Naive thymus-derived CD8-positive, alpha-beta T cell (primary cell): Measurements from ENCODE around the gene CYP4V2. TPM values are rescaled to one million over a fixed set of nuclear protein-coding genes. Genes with fewer than 3 reads are reported as not detected.

Source experiments
- ATAC-seq, 2 donors: fragments of 150-1000 bp; cut with Tn5 transposase in 1 of 2; sonication (Bioruptor Pico), chemical (Tn5 transposase) in 1 of 2; 1 replicate in 1 of 2; 2 replicates in 1 of 2; pipeline ENCODE4 v1.10.0; 2021; ENCODE audit warnings: mild to moderate bottlenecking in 2 of 2, moderate library complexity in 2 of 2
- POLR2A ChIA-PET: fragments of 350-600 bp; sonication (Branson Sonifier 250); formaldehyde crosslinking; loops from one replicate; lab custom pipeline; 2021; ENCODE audit warnings: antibody characterized with exemption; lab: Charles Lee
- DNase-seq, 10 donors: peaks; one replicate each; pipeline versions ENCODE4 v3.0.0 to v3.0.0-alpha.2; 2020 to 2022
- H3K27ac Mint-ChIP-seq, 10 donors: one replicate each; pipeline ENCODE4 v1.8.0; 2020 to 2022; ENCODE audit warnings: mild to moderate bottlenecking in 10 of 10, mixed read lengths in 10 of 10, moderate library complexity in 4 of 10, inconsistent platforms in 1 of 10
- H3K27me3 Mint-ChIP-seq, 5 donors: one replicate each; pipeline ENCODE4 v1.8.0; 2021 to 2022; ENCODE audit warnings: mixed read lengths in 5 of 5
- H3K36me3 Mint-ChIP-seq, 3 donors: one replicate each; pipeline ENCODE4 v1.8.0; 2020 to 2022; ENCODE audit warnings: mixed read lengths in 3 of 3, mild to moderate bottlenecking in 2 of 3, inconsistent platforms in 1 of 3
- H3K4me1 Mint-ChIP-seq, 4 donors: one replicate each; pipeline ENCODE4 v1.8.0; 2021 to 2022; ENCODE audit warnings: mixed read lengths in 4 of 4
- H3K4me3 Mint-ChIP-seq, 10 donors: one replicate each; pipeline ENCODE4 v1.8.0; 2020 to 2022; ENCODE audit warnings: mild to moderate bottlenecking in 10 of 10, mixed read lengths in 10 of 10, moderate library complexity in 6 of 10, inconsistent platforms in 1 of 10
- H3K9me3 Mint-ChIP-seq, 9 donors: one replicate each; pipeline ENCODE4 v1.8.0; 2020 to 2022; ENCODE audit warnings: mixed read lengths in 9 of 9, mild to moderate bottlenecking in 3 of 9, inconsistent platforms in 1 of 9, moderate library complexity in 1 of 9
- polyA plus RNA-seq, 3 donors: library from polyadenylated mRNA; unstranded; fragments of 300-500 nt; fragmentation: Illumina TruSeq; gene quantifications; one replicate each; pipeline ENCODE4 v1.2.3, GENCODE V29; 2021
- total RNA-seq, 8 experiments: library from RNA in 2 of 8; stranded (reverse) in 2 of 8; gene quantifications; one replicate each; pipeline ENCODE4 v1.2.3 and lab custom pipeline; 2021 to 2026

The CYP4V2 gene
- total and polyA plus RNA-seq, 5 experiments from 2014 or later, result 19.3 to 30.3 (median 28.4) TPM

- Mint-ChIP-seq H3K27me3 (no peaks in the 10 kb centered on the region), H3K9me3 (peaks cover 0 to 3% (median 0%) of the 10 kb centered on the region in 9 donors), H3K27ac (peak overlapping the region in 1 of 10 donors; percentile 33), H3K36me3 (peaks cover 9 to 12% (median 10%) of the 10 kb centered on the region in 3 donors), H3K4me1 (peaks cover 0 to 4% (median 0%) of the 10 kb centered on the region in 4 donors), H3K4me3 (no peak overlapping the region)
- ATAC-seq (no peak), DNase-seq (no peak)
- POLR2A ChIA-PET, result no interaction called here
Observed at GRCh38 chr4:186216465-186217024, 25.2 kb downstream of the CYP4V2 start.

- ATAC-seq (no peak), DNase-seq (no peak)
- Mint-ChIP-seq H3K9me3 (peaks cover 0 to 12% (median 0%) of the 10 kb centered on the region in 9 donors), H3K27ac (no peak overlapping the region), H3K36me3 (peaks cover 2 to 13% (median 3%) of the 10 kb centered on the region in 3 donors), H3K27me3 (peaks cover 0 to 2% (median 0%) of the 10 kb centered on the region in 5 donors), H3K4me3 (no peak overlapping the region), H3K4me1 (peaks cover 0 to 4% (median 0%) of the 10 kb centered on the region in 4 donors)
- POLR2A ChIA-PET, result no interaction called here
Observed at GRCh38 chr4:186217733-186218293, 26.4 kb downstream of the CYP4V2 start.

DNA sequence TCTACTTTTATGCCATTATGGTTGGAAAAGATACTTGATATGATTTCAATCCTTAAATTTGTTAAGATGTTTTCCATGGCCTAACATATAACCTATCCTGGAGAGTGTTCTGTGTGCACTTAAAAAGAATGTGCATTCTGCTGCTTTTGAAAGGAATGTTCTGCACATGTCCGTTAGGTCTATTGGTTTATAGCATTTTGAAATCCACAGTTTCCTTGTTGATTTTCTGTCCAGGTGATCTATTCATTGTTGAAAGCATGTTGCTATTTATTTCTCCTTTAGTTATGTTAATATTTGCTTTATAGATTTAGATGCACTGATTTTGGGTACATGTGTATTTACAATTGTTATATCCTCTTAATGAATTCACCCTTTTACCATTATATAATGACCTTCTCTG is 30.3 kb downstream of the CYP4V2 start:
- ATAC-seq (no peak), DNase-seq (no peak)
- POLR2A ChIA-PET, result no interaction called here
- peak overlapping the region in 1 of 10 donors; percentile 28 for H3K27ac Mint-ChIP-seq
- peaks cover 0 to 11% (median 0%) of the 10 kb centered on the region in 5 donors for H3K27me3 Mint-ChIP-seq
- no peak overlapping the region for H3K4me3 Mint-ChIP-seq
- peaks cover 15 to 37% (median 24%) of the 10 kb centered on the region in 3 donors for H3K36me3 Mint-ChIP-seq
- H3K9me3 Mint-ChIP-seq, result peaks cover 5 to 34% (median 25%) of the 10 kb centered on the region in 9 donors
- H3K4me1 Mint-ChIP-seq, result peaks cover 0 to 2% (median 0%) of the 10 kb centered on the region in 4 donors

DNA sequence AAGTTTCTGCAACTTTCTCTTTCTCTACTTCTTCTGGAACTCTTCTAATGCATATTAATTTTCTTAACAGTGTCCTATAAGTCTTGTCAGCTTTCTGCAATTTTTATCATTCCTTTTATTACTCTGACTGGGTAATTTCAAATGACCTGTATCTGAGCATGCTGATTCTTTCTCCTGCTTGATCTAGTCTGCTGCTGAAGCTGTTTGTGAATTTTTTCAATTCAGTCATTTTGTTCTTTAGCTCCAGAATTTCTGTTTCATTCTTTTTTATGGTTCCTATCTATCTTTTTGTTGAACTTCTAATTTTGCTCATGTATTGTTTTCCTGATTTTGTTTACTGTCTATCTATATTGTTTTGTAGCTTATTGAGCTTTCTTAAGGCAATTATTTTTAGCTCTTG is 34.5 kb downstream of the CYP4V2 start:
- H3K9me3 Mint-ChIP-seq, result peaks cover 5 to 39% (median 28%) of the 10 kb centered on the region in 9 donors
- DNase-seq, result no peak

DNA sequence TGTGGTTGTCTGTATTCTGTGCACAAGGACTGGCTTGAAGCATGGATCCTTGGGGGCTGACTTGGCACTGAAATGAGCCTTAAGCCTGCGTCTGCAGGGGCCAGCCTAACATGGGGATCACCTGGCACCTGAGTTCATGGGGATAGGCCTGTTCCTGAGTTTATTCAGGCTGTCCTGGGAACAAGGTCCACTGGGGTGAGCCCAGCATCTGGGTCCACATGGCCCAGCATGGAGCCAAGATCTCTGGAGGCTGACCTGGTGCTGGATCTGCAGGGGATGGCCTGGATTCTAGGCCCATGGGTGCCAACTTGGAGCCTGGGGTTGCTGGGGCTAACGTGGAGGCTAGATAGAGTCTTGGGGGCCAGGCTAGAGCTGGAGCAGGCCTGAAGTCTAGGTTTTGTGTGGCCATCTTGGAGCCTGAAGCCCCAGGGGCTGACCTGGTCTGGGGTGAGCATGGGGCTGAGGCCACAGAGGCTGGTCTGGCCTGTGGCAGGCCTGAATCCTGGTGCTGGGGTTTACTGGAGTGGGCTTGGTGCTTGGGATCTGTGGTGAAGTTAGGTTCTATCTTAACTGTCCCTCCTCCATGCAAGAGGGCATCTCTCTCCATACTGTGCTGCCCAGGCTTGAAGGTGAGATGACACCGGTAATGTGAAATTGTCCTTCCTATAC is 35.3 kb downstream of the CYP4V2 start:
- no peak for DNase-seq
- Mint-ChIP-seq H3K36me3 (peaks cover 19 to 36% (median 33%) of the 10 kb centered on the region in 3 donors), H3K4me3 (no peak overlapping the region), H3K27ac (no peak overlapping the region), H3K9me3 (peaks cover 5 to 35% (median 28%) of the 10 kb centered on the region in 9 donors), H3K4me1 (peaks cover 0 to 2% (median 0%) of the 10 kb centered on the region in 4 donors), H3K27me3 (peaks cover 0 to 11% (median 0%) of the 10 kb centered on the region in 5 donors)
- no peak for ATAC-seq
- POLR2A ChIA-PET, result no interaction called here

More for the DNA sequence above, 34.5 kb downstream of the CYP4V2 start:
- peak overlapping the region in 2 of 10 donors; percentile 15 to 45 for H3K27ac Mint-ChIP-seq
- peaks cover 19 to 42% (median 33%) of the 10 kb centered on the region in 3 donors for H3K36me3 Mint-ChIP-seq
- no peak overlapping the region for H3K4me3 Mint-ChIP-seq
- POLR2A ChIA-PET, result interaction anchor here (0.7 kb wide), 1 partner anchor 27 kb away, joined by 3 read pairs; no protein-coding TSS in a partner anchor
- H3K4me1 Mint-ChIP-seq, result peaks cover 0 to 2% (median 0%) of the 10 kb centered on the region in 4 donors
- no peak for ATAC-seq
- H3K27me3 Mint-ChIP-seq, result peaks cover 0 to 11% (median 0%) of the 10 kb centered on the region in 5 donors

GRCh38 chr4:186227221-186227620 is 35.9 kb downstream of the CYP4V2 start, which contains the start of gene KLKB1:
KLKB1 (plus strand) TSS chr4:186227507; CDS start chr4:186228196, 689 bp downstream.
- DNase-seq, result no peak
- no peak for ATAC-seq
- Mint-ChIP-seq H3K36me3 (peaks cover 19 to 31% (median 30%) of the 10 kb centered on the region in 3 donors), H3K27me3 (peaks cover 0 to 11% (median 0%) of the 10 kb centered on the region in 5 donors), H3K9me3 (peaks cover 5 to 34% (median 28%) of the 10 kb centered on the region in 9 donors), H3K4me3 (no peak within 1 kb of the TSS), H3K27ac (no peak within 1 kb of the TSS), H3K4me1 (peaks cover 0 to 2% (median 0%) of the 10 kb centered on the region in 4 donors)
- POLR2A ChIA-PET, result no interaction called here

GRCh38 chr4:186227744-186228513 is 36.6 kb downstream of the CYP4V2 start:
- ATAC-seq, result no peak
- POLR2A ChIA-PET, result no interaction called here

DNA sequence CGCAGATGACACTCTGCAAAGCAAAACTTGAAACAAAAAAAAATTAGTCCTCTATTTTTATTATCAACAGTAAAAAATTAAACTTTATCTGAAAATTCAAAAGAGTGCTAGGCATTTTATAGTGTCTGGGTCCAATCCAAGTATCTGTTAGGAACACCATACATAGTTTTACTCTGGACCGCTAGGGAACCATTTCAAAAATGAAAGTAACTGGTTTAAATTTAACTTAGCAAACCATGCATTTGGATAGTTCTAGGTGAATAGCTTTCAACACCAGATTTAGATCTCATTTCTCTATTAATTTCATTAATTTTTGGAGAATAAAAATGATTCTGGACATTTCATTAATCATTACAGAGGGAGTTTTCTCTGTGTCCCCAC is 37.1 kb downstream of the CYP4V2 start:
- POLR2A ChIA-PET, result no interaction called here
- Mint-ChIP-seq H3K27ac (no peak overlapping the region), H3K4me1 (no peaks in the 10 kb centered on the region), H3K4me3 (no peak overlapping the region), H3K27me3 (peaks cover 0 to 5% (median 0%) of the 10 kb centered on the region in 5 donors), H3K36me3 (peaks cover 13 to 24% (median 21%) of the 10 kb centered on the region in 3 donors), H3K9me3 (peaks cover 4 to 30% (median 21%) of the 10 kb centered on the region in 9 donors)
- ATAC-seq, result no peak
- DNase-seq, result no peak

More at GRCh38 chr4:186227744-186228513, 36.6 kb downstream of the CYP4V2 start:
- peaks cover 0 to 1% (median 0%) of the 10 kb centered on the region in 4 donors for H3K4me1 Mint-ChIP-seq
- peaks cover 18 to 29% (median 27%) of the 10 kb centered on the region in 3 donors for H3K36me3 Mint-ChIP-seq
- H3K27me3 Mint-ChIP-seq, result peaks cover 0 to 10% (median 0%) of the 10 kb centered on the region in 5 donors
- DNase-seq, result no peak
- H3K27ac Mint-ChIP-seq, result no peak overlapping the region
- H3K4me3 Mint-ChIP-seq, result no peak overlapping the region
- peaks cover 5 to 34% (median 26%) of the 10 kb centered on the region in 9 donors for H3K9me3 Mint-ChIP-seq

GRCh38 chr4:186234367-186234766 is 43.0 kb downstream of the CYP4V2 start:
- H3K4me1 Mint-ChIP-seq, result no peaks in the 10 kb centered on the region
- no peak overlapping the region for H3K27ac Mint-ChIP-seq
- POLR2A ChIA-PET, result no interaction called here
- H3K27me3 Mint-ChIP-seq, result no peaks in the 10 kb centered on the region
- H3K36me3 Mint-ChIP-seq, result peaks cover 0 to 14% (median 0%) of the 10 kb centered on the region in 3 donors
- DNase-seq (no peak), ATAC-seq (no peak)
- H3K4me3 Mint-ChIP-seq, result no peak overlapping the region
- no peaks in the 10 kb centered on the region for H3K9me3 Mint-ChIP-seq

DNA sequence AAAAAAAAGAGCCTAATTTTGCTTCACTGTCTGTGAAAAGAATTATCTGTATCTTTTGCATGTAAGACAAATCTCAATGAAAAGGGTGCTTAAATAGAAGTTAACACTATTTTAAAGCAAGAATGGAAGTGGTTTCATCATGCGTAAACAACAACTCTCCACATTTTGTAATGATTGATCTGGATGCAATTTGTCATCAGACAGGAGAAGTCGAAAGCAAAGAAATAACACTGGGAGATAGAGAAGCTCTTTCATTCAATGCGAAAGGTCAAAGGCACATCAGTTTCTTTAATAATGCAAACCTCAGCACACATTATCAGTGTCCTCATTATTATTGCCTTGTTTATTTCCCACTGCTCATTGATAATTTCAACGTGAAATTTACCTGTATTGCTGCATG is 44.8 kb downstream of the CYP4V2 start:
- no peak for DNase-seq
- no peak for ATAC-seq
- POLR2A ChIA-PET, result no interaction called here
- H3K9me3 Mint-ChIP-seq, result no peaks in the 10 kb centered on the region
- no peak overlapping the region for H3K4me3 Mint-ChIP-seq
- peaks cover 0 to 12% (median 0%) of the 10 kb centered on the region in 3 donors for H3K36me3 Mint-ChIP-seq
- H3K27ac Mint-ChIP-seq, result no peak overlapping the region
- no peaks in the 10 kb centered on the region for H3K27me3 Mint-ChIP-seq
- no peaks in the 10 kb centered on the region for H3K4me1 Mint-ChIP-seq

- H3K27ac Mint-ChIP-seq, result no peak overlapping the region
- H3K36me3 Mint-ChIP-seq, result peaks cover 0 to 14% (median 2%) of the 10 kb centered on the region in 3 donors
- peaks cover 0 to under 1% (median 0%) of the 10 kb centered on the region in 9 donors for H3K9me3 Mint-ChIP-seq
- H3K4me1 Mint-ChIP-seq, result no peaks in the 10 kb centered on the region
- H3K27me3 Mint-ChIP-seq, result peaks cover 0 to 3% (median 0%) of the 10 kb centered on the region in 5 donors
- DNase-seq (no peak), ATAC-seq (no peak)
- H3K4me3 Mint-ChIP-seq, result no peak overlapping the region
- POLR2A ChIA-PET, result no interaction called here
Observed at GRCh38 chr4:186240452-186240847, 49.1 kb downstream of the CYP4V2 start.

- ATAC-seq, result no peak
- peaks cover 0 to 6% (median 0%) of the 10 kb centered on the region in 5 donors for H3K27me3 Mint-ChIP-seq
- H3K4me1 Mint-ChIP-seq, result no peaks in the 10 kb centered on the region
- H3K4me3 Mint-ChIP-seq, result no peak overlapping the region
- peaks cover 0 to 18% (median 3%) of the 10 kb centered on the region in 3 donors for H3K36me3 Mint-ChIP-seq
- DNase-seq, result no peak
- POLR2A ChIA-PET, result no interaction called here
- H3K27ac Mint-ChIP-seq, result no peak overlapping the region
- peaks cover 0 to 5% (median 3%) of the 10 kb centered on the region in 9 donors for H3K9me3 Mint-ChIP-seq
Observed at GRCh38 chr4:186240848-186241491, 49.6 kb downstream of the CYP4V2 start.
